Measurements from ENCODE around the gene SPDYE8.
"Not testable (repeated sequence)": the region's sequence is repeated elsewhere in the genome, so short reads cannot be mapped to it uniquely, and the experiment has no call there.

GRCh38 chr7:72990146-72990913, 39.2 kb downstream of the SPDYE8 start:
- not testable (repeated sequence) for TF ChIP-seq POLR2A (IDR thresholded peaks at IDR 0.05; ENCODE audit: low read depth); POLR2AphosphoS5 (IDR thresholded peaks at IDR 0.05); EP300 (IDR thresholded peaks at IDR 0.05)
- TF ChIP-seq, protein P1, sequence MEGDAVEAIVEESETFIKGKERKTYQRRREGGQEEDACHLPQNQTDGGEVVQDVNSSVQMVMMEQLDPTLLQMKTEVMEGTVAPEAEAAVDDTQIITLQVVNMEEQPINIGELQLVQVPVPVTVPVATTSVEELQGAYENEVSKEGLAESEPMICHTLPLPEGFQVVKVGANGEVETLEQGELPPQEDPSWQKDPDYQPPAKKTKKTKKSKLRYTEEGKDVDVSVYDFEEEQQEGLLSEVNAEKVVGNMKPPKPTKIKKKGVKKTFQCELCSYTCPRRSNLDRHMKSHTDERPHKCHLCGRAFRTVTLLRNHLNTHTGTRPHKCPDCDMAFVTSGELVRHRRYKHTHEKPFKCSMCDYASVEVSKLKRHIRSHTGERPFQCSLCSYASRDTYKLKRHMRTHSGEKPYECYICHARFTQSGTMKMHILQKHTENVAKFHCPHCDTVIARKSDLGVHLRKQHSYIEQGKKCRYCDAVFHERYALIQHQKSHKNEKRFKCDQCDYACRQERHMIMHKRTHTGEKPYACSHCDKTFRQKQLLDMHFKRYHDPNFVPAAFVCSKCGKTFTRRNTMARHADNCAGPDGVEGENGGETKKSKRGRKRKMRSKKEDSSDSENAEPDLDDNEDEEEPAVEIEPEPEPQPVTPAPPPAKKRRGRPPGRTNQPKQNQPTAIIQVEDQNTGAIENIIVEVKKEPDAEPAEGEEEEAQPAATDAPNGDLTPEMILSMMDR (IDR thresholded peaks at IDR 0.05) = not testable (repeated sequence)

Data from esophagus muscularis mucosa (tissue), 4 donors.